Endothelial cell of umbilical vein (primary cell): ENCODE measurements around the gene MOK. TPM values are rescaled to one million over a fixed set of nuclear protein-coding genes. Genes with fewer than 3 reads are reported as not detected.

ENCODE experiments used
- BruUV-seq: library from RNA; stranded (reverse); fragments of 400-500 nt; replicated peaks from 2 replicates; lab custom pipeline; 2021; lab: Mats Ljungman, UMichigan
- CTCF ChIA-PET: fragments of 300-600, 350-600 bp; sonication (Branson Sonifier 250); formaldehyde crosslinking; loops from one replicate; lab custom pipeline; 2021; ENCODE audit warnings: antibody characterized with exemption, inconsistent platforms; lab: Charles Lee
- POLR2A ChIA-PET: fragments of 300-600, 350-600 bp; sonication (Branson Sonifier 250); formaldehyde crosslinking; loops from one replicate; lab custom pipeline; 2021; ENCODE audit warnings: antibody characterized with exemption, inconsistent platforms; lab: Charles Lee
- DNase-seq: peaks from one replicate; pipeline ENCODE4 v3.0.0-alpha.2; 2011; ENCODE audit warnings: low read depth, low spot score
- FAIRE-seq: peaks from 2 replicates; lab custom pipeline; 2011; peaks lifted over from hg19 to GRCh38; lab: Jason Lieb, UNC
- H2AFZ ChIP-seq: 2 replicates; pipeline ENCODE4 v1.6.0; 2012; ENCODE audit warnings: low read depth, low read length, control low read depth, inconsistent platforms
- H3K27ac ChIP-seq: 2 replicates; pipeline ENCODE4 v1.5.1; 2011; ENCODE audit warnings: low read depth, mild to moderate bottlenecking, control low read depth, low read length, moderate library complexity; ENCODE audit not compliant: insufficient read depth
- H3K27me3 ChIP-seq, 2 experiments: 2 replicates each; pipeline versions ENCODE4 v1.6.0 to v1.6.1; 2011; ENCODE audit warnings: low read length in 2 of 2, mixed read lengths in 1 of 2; ENCODE audit not compliant: control insufficient read depth in 2 of 2, insufficient read depth in 2 of 2
- H3K36me3 ChIP-seq, 2 experiments: 2 replicates in 1 of 2; 3 replicates in 1 of 2; pipeline ENCODE4 v1.5.1; 2011; ENCODE audit warnings: low read length in 2 of 2, mild to moderate bottlenecking in 1 of 2, moderate library complexity in 1 of 2; ENCODE audit not compliant: control insufficient read depth in 2 of 2, insufficient read depth in 2 of 2; ENCODE audit errors: extremely low read depth in 1 of 2
- H3K4me1 ChIP-seq: 3 replicates; pipeline ENCODE4 v1.5.1; 2011; ENCODE audit warnings: mild to moderate bottlenecking, low read length; ENCODE audit not compliant: control insufficient read depth, insufficient read depth; ENCODE audit errors: extremely low read depth
- H3K4me2 ChIP-seq: 2 replicates; pipeline ENCODE4 v1.6.1; 2011; ENCODE audit warnings: low read length, control low read depth, mixed read lengths; ENCODE audit not compliant: insufficient read depth
- H3K4me3 ChIP-seq, 3 experiments: fragments of 200-600 bp in 1 of 3; sonication (generic), shearing (Covaris generic) in 1 of 3; replicated peaks in 1 of 3; 2 replicates each; pipeline ENCODE4 v1.5.1; 2011 to 2016; ENCODE audit warnings: control low read depth in 3 of 3, low read length in 3 of 3, mild to moderate bottlenecking in 2 of 3, inconsistent platforms in 1 of 3, low read depth in 1 of 3, moderate library complexity in 1 of 3; ENCODE audit not compliant: insufficient read depth in 1 of 3
- H3K79me2 ChIP-seq: 2 replicates; pipeline ENCODE4 v1.6.0; 2012; ENCODE audit warnings: low read length, inconsistent platforms; ENCODE audit not compliant: control insufficient read depth, insufficient read depth
- H3K9ac ChIP-seq: replicated peaks from 2 replicates; pipeline ENCODE3; 2011; ENCODE audit warnings: low read length, control low read depth; ENCODE audit not compliant: insufficient read depth; ENCODE audit errors: extremely low read depth
- H3K9me1 ChIP-seq: replicated peaks from 3 replicates; pipeline ENCODE4 v1.6.0; 2011; ENCODE audit warnings: mild to moderate bottlenecking, low read length; ENCODE audit not compliant: control insufficient read depth, insufficient read depth; ENCODE audit errors: extremely low read depth
- H3K9me3 ChIP-seq: replicated peaks from 2 replicates; pipeline ENCODE4 v1.5.1; 2012; ENCODE audit warnings: low read length, inconsistent platforms; ENCODE audit not compliant: control insufficient read depth, insufficient read depth
- H4K20me1 ChIP-seq: replicated peaks from 2 replicates; pipeline ENCODE3; 2011; ENCODE audit warnings: mild to moderate bottlenecking, low read length; ENCODE audit not compliant: control insufficient read depth, insufficient read depth; ENCODE audit errors: extremely low read depth
- CTCF ChIP-seq, 2 donors: IDR thresholded peaks; 1 replicate in 1 of 2; 2 replicates in 1 of 2; pipeline ENCODE4 v1.5.1; 2011; ENCODE audit warnings: low read length in 2 of 2, mild to moderate bottlenecking in 2 of 2, moderate library complexity in 2 of 2, control low read depth in 1 of 2, inconsistent platforms in 1 of 2, low read depth in 1 of 2; ENCODE audit not compliant: insufficient read depth in 1 of 2; ENCODE audit errors: extremely low read depth in 1 of 2
- EZH2 ChIP-seq: IDR thresholded peaks from 2 replicates; pipeline ENCODE4 v1.6.1; 2012; ENCODE audit warnings: borderline replicate concordance, low read depth, mild to moderate bottlenecking, moderate library complexity, low read length, inconsistent platforms; ENCODE audit not compliant: severe bottlenecking
- FOS ChIP-seq: IDR thresholded peaks from 2 replicates; pipeline ENCODE4 v1.6.1; 2011; ENCODE audit warnings: mild to moderate bottlenecking, low read length, moderate library complexity, borderline replicate concordance; ENCODE audit not compliant: insufficient read depth
- GATA2 ChIP-seq: IDR thresholded peaks from 2 replicates; pipeline ENCODE4 v1.7.0; 2011; ENCODE audit warnings: low read depth, mild to moderate bottlenecking, moderate library complexity, mixed read lengths, low read length; ENCODE audit not compliant: insufficient read length, insufficient read depth
- JUN ChIP-seq: IDR thresholded peaks from 2 replicates; pipeline ENCODE4 v1.6.1; 2011; ENCODE audit warnings: borderline replicate concordance, low read depth; ENCODE audit not compliant: insufficient read length, insufficient read depth
- MAX ChIP-seq: IDR thresholded peaks from 2 replicates; pipeline ENCODE4 v1.6.1; 2011; ENCODE audit not compliant: insufficient read depth, insufficient read length
- MYC ChIP-seq: IDR thresholded peaks from one replicate; pipeline ENCODE4 v1.6.1; 2011; ENCODE audit warnings: mild to moderate bottlenecking, low read depth, low read length
- POLR2A ChIP-seq: IDR thresholded peaks from 2 replicates; pipeline ENCODE4 v1.6.1; 2012; ENCODE audit warnings: low read depth, mild to moderate bottlenecking, control low read depth, low read length
- POLR2AphosphoS5 ChIP-seq: IDR thresholded peaks from 2 replicates; pipeline ENCODE4 v1.6.1; 2012; ENCODE audit warnings: low read depth, mild to moderate bottlenecking, control low read depth, low read length, moderate library complexity; ENCODE audit not compliant: insufficient read depth
- dilution Hi-C: fragments of 300-500 bp; cut with MboI; formaldehyde crosslinking; loops from one replicate; pipeline ENCODE4 v1.15.0; 2019; ENCODE audit warnings: low sequenced_read_pairs; ENCODE audit not compliant: extremely low pct_ligation_motif_present
- intact Hi-C: fragments of 100-400 bp; cut with micrococcal nuclease; formaldehyde crosslinking; loops from one replicate; pipeline ENCODE4 v1.10.0; 2022
- polyA plus RNA-seq, 4 experiments: library from polyadenylated mRNA; depleted of rRNA in 3 of 4; stranded (reverse) in 3 of 4; unstranded in 1 of 4; fragments of >200 nt; gene quantifications; 2 replicates each; pipeline versions ENCODE4 v1.2.1 to v1.2.3, GENCODE V29; 2011 to 2012; ENCODE audit warnings: missing spikeins in 1 of 4
- total RNA-seq: library from RNA; stranded (reverse); gene quantifications from 2 replicates; pipeline ENCODE4 v1.2.3, GENCODE V29; 2021

The MOK gene
- total and polyA plus RNA-seq, 2 donors (not counting 3 experiments of a cell fraction or from before 2014, with no cell fraction given) = 6.1 to 8.6 TPM

GRCh38 chr14:102211240-102211639, 93.7 kb downstream of the MOK start:
- TF ChIP-seq POLR2AphosphoS5 (no peak), EZH2 (no peak), GATA2 (no peak), MYC (no peak), JUN (no peak), FOS (no peak), MAX (no peak)
- no peak overlapping the region for H3K9ac ChIP-seq
- intact Hi-C loops = no loop called here
- ChIA-PET CTCF (no interaction called here), POLR2A (no interaction called here)
- no peaks in the 10 kb centered on the region for H3K9me3 ChIP-seq
- H3K4me2 ChIP-seq = no peak overlapping the region
- peaks cover 0 to 9% of the 10 kb centered on the region in 2 experiments for H3K36me3 ChIP-seq
- H3K9me1 ChIP-seq = no peaks in the 10 kb centered on the region
- H4K20me1 ChIP-seq = no peaks in the 10 kb centered on the region
- H3K4me1 ChIP-seq = no peaks in the 10 kb centered on the region
- H3K4me3 ChIP-seq = no peak overlapping the region
- dilution Hi-C loops = no loop called here
- no peaks in the 10 kb centered on the region for H3K79me2 ChIP-seq
- DNase-seq = no peak
- no peak overlapping the region for H2AFZ ChIP-seq
- no peak for FAIRE-seq
- no TSS peak for BruUV-seq
- no peaks in the 10 kb centered on the region for H3K27me3 ChIP-seq
- H3K27ac ChIP-seq = no peak overlapping the region

GRCh38 chr14:102210421-102211042, 94.4 kb downstream of the MOK start:
- H3K27ac ChIP-seq = no peak overlapping the region
- peaks cover 0 to 9% of the 10 kb centered on the region in 2 experiments for H3K36me3 ChIP-seq
- no peak for DNase-seq
- dilution Hi-C loops (no loop called here), intact Hi-C loops (no loop called here)
- no peak for FAIRE-seq
- no peak overlapping the region for H3K9ac ChIP-seq
- H3K4me2 ChIP-seq = no peak overlapping the region
- H3K4me3 ChIP-seq = no peak overlapping the region
- H2AFZ ChIP-seq = no peak overlapping the region
- no peaks in the 10 kb centered on the region for H3K79me2 ChIP-seq
- no peaks in the 10 kb centered on the region for H3K9me1 ChIP-seq
- H3K4me1 ChIP-seq = no peaks in the 10 kb centered on the region
- no peaks in the 10 kb centered on the region for H4K20me1 ChIP-seq
- CTCF ChIA-PET = no interaction called here
- BruUV-seq = no TSS peak
- no peak for TF ChIP-seq GATA2
- TF ChIP-seq MYC = no peak
- no peak for TF ChIP-seq CTCF (IDR thresholded peaks at IDR 0.05; ENCODE audit: extremely low read depth in 1 of 2, insufficient read depth in 1 of 2, low read depth in 1 of 2, low read length in 2 of 2)
- no peak for TF ChIP-seq POLR2AphosphoS5
- no peak for TF ChIP-seq EZH2
- TF ChIP-seq JUN = no peak
- no peak for TF ChIP-seq MAX
- TF ChIP-seq POLR2A = no peak
- TF ChIP-seq FOS = no peak
- POLR2A ChIA-PET = no interaction called here
- no peaks in the 10 kb centered on the region for H3K27me3 ChIP-seq
- H3K9me3 ChIP-seq = no peaks in the 10 kb centered on the region
